CD4-positive, alpha-beta T cell treated with Interleukin-10 for 1 hour (primary cell): ENCODE measurements around the gene VIPR2.
"Not testable (repeated sequence)": the region's sequence is repeated elsewhere in the genome, so short reads cannot be mapped to it uniquely, and the experiment has no call there.

Experiments used
- DNase-seq: peaks from one replicate; pipeline ENCODE4 v3.0.0-alpha.2; 2020

Gene VIPR2

DNA sequence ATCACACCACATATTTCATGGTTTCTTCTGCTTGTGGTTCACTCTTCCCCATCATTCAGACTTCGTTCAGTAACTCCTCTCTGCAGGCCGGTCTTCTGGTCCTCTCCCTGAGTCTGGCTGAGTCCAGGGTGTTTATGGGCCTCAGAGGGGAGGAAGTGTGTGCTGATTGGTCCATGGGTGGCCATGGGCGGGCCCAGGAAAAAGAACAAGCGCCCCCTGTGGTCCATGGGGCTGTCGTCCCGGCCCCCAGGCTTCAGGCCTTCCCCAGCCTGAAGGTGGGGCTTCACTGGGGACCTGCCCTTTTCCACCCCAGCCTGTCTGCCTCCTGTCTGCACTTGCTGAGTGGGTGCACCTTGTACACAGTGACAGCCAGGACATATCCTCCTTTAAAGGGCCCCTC lies 123.7 kb downstream of the VIPR2 start:
- no peak for DNase-seq

DNA sequence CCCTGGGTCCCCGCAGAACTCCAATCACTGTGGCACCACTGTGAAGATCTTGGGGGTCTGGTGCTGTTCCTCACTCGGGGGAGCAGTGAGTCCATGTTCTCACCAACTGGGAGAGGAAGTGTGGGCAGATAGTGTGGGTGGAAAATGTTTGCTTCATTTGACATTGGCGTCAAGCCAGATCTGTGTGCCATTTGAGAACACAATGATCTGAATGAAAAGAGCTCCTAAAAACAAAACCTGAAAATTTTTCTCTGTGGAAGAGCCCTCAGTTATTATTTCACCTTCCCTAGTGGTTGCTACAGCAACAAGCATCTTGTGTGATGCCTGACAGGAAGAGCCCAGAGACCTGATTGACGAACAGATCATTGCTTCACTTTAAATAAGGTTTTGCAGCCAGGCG lies 125.6 kb downstream of the VIPR2 start:
- DNase-seq, result no peak

DNA sequence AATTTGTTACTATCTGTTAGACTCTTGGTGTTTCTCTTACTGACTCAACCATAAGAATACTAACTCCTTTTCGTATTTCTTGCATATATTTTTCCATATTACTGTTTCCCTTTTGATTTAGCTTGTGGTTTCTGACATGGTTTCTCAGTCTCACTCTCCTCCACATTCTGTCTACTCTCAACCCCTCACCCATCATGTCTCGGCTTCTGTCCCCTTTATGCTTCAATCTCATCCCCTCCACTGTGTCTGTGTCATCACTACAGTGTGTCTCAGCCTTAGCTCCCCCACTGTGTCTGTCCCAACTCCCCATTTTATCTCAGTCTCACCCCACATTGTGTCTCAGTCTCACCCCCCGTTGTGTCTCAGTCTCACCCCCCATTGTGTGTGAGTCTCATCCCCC lies 126.9 kb downstream of the VIPR2 start:
- DNase-seq, result no peak

DNA sequence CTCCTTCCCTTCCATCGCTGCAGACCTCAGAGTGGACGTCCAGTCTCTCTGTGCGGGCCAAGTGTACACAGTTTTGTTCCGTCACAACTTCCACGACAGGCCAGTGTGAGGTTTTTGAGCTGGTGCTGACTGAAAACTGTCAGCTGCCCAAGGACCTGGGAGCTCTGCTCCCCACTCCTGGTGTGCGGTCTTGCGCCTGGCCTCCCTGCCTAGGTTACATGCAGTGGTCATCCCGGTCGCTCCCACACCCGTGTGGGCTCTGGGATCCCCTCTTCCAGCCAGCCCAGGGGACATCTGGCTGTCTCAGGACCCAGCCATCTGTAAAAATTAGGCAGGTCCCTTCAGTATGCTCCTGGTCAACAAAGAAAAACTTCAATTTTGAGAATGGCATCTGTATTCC lies 127.5 kb downstream of the VIPR2 start:
- DNase-seq, result no peak

DNA sequence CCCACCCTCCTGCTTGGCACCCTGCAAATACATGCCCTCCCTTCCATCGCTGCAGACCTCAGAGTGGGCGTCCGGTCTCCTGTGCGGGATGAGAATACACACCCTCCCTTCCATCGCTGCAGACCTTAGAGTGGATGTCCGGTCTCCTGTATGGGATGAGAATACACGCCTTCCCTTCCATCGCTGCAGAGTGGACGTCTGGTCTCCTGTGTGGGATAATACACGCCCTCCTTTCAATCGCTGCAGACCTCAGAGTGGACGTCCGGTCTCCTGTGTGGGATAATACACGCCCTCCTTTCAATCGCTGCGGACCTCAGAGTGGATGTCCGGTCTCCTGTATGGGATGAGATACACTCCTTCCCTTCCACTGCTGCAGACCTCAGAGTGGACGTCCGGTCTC lies 128.1 kb downstream of the VIPR2 start:
- no peak for DNase-seq

DNA sequence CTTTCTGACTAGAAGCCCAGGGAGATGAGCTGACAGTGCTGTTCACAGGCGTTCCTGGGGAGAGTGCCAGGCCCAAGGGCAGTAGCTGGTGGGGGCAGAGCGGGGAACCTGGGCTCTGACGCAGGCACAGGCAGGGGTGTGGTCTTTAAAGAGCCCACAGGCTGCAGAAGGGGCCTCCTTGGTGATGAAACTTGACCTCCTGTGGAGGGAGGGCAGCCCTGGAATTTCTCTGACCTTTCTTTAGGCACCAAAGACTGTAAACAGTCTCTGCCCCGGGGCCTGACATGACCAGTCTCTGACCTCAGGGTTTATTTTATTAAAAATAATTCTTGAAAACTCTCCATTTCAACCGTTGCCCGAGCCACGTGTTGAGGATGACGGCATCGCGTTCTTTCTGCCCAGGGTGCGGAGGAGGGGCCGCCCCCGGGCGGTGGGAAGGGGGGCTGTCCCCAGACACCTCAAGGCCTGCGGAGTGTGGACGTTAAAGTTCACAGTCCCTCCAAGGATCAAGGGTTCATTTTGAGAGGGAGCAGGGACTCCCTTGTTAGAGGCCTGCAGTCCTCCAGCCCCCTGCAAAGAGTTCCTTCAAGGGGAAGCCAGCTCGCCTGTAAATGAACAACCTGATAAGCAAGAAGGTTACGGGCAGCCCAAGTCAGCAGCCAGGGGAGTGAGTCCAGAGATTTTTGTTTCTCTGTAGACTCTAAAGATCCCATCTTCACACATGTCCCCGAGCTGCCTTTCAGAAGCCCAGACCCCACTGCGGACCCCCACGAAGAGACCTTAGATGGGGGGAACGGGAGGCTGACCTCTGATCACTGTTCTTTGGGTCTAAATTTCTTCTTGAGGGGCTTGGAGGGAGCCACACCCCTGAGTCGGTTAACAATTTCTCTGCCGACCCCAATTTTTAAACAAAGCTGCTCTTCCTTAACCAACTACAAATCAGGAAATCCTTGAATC lies 128.9 kb downstream of the VIPR2 start:
- DNase-seq, result no peak

DNA sequence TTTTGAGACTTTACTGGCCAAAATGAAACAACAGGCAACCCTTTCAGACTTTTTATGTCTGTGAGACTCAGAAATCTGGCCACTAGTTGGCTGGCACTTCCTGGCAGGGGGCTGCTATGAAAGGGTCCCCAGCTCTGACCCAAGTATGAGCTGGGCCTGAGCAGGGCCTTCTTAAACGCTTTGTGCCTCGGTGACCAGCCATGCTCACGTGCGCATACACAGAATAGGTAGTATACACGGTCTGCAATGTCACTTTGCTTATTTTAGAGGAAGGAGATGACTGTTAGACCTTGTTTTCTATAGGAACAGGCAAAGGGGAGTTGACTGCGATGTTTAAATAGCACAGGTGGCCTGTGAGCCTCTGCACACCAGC lies 129.6 kb downstream of the VIPR2 start:
- no peak for DNase-seq

DNA sequence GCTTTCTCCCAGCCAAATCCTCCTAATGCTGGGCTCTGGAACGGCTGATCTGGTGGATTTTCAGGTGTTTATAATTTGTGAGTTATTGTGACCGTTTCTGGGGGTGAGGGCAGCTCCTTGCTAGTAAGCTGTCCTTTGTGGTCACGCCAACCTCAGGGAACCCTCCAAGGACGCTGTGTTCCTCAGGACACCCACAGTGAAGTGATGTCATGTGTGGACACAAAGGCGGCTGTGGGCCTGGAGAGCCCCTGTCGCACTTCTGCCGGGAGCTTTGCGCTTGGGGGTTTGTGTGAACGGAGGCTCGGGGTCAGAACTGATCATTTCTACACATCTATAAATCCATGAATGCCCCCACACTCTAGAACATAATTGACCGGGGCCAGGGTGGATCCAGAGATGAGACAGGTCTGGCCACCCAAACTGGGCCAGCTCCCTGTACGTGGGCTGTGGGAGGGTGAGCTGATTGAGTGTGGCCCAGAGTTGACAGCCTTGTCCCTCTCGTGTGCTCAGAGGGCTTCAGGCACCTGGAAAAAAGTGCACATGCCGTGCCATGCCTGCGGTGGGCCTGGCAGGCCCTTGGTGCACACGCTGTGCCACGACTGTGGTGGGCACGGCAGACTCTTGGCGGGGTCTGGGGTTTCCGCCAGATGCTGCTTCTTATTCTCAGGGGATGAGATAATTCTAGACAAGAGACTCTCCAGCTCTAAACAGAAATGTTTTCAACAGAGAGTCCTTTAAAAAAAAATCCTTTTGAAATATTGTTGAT lies 130.2 kb downstream of the VIPR2 start:
- no peak for DNase-seq

DNA sequence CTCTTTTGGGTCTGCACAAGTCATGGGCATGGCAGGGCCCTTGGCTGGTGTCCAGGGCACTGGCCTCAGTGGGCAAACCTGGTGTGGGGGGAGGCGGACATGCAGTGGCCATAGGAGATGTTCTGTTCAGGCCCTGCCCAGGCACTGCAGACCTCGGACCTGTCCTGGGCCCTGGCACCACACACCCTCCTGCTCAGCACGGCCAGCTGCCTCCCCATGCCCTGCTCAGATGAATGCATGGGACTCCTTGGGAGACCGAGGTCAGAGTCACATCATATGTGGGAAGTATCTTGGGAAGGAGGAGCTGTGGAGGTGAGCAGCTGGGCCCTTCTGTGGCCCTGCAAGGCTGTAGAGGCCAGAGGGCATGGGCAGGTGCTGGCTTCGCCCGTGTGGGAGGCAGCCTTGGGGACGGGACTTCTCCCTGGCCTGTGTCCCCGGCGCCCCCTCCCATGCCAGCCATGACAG lies 130.8 kb downstream of the VIPR2 start:
- no peak for DNase-seq

DNA sequence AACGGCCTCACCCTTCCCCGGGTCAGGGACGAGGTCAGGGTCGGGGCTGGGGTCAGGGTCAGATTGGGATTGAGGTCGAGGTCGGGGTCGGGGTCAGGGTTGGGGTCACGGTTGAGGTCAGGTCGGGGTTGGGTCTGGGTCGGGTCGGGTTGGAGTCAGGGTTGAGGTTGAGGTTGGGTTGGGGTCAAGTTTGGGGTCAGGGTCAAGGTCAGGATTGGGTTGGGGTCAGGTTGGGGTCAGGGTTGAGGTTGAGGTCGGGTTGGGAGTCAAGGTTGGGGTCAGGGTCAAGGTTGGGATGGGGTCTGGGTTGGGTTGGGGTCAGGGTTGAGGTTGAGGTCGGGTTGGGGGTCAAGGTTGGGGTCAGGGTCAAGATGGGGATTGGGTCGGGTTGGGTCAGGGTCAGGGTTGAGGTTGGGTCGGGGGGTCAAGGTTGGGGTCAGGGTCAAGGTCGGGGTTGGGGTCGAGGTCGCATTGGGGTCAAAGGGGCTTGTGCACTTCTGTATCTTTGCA lies 131.4 kb downstream of the VIPR2 start:
- no peak for DNase-seq

DNA sequence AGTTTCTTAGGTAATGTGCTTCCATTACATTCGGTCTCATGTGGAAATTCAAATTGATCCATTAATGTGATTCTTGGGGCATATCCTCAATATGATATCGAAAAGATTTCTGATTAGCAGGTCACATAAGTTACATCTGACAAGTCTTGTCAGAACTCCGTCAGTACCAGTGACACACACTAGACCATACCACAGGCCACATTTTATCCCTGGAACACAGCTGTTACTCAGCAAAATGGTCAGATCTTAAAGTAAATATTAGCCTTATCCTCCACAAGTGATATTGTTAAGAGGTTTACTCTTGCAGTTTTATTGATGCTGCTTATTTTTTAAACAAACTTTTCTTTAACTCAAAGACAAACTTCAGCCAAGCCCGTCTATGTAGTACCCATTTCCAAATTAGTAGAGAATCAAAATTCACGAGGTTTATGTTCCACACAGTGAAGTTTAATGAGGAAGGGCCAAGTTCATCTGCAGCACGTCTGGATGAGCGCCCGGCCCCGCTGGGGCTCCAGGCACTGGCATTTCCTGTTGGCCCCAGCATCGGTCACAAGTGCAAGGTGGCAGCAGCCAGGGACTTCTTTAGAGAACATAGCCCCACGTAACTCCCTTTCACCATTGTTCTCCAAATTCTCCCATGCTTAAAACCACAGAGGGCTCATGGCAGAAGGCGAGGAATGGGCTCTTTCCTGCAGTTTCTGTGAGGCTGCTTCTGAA lies 132.2 kb downstream of the VIPR2 start:
- no peak for DNase-seq

DNA sequence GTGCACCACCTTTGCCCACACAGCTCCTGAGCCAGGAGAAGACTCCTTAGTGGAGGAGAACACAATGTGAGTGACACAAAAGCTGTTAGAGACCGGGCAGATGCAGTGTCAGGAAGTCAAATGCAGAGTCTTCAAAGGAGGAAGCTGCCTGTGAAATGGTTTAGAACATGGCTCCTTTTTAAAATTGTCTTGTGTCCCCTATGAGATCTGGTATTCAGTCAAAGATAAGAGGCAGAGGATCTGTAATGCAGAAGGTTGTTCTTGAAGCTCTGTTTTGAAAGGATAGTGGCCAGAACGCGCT lies 133.0 kb downstream of the VIPR2 start:
- DNase-seq, result no peak

DNA sequence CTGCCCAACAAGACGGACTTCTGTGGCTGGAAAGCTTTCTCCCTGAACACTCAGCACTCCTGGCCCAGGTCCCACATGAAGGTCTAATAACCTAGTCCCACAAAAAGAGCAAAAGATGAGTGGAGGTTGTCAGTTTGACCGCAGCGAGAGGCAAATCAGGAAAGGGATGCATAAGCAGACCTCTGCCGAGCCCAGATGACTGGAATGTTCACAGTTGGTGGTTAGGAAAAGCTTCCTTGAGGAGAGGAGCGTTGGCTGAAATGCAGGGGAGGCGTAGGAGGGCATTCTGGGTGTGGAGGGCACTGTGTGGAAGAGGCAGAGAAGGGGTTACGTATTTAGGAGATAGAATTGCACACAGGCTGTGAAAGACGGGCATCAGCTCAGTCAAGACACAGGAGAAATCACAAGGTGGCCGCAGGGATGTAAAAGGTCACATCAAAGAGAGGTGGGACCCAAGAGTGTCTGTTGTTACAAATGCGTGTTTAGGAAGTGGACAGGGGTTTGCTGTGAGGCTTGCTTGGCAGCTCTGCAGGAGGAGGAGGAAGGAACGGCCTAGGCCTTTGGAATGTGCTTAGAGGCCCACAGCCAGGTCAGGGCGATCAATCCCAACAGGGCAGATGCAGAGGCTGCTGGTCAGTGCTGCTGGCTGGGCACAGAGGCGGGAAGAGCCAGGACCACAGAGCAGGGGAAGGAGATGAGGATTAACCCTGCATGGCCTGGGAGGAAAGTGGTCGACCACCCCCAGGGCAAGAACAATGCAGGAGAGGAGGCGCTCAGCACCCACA lies 133.5 kb downstream of the VIPR2 start:
- DNase-seq, result no peak

DNA sequence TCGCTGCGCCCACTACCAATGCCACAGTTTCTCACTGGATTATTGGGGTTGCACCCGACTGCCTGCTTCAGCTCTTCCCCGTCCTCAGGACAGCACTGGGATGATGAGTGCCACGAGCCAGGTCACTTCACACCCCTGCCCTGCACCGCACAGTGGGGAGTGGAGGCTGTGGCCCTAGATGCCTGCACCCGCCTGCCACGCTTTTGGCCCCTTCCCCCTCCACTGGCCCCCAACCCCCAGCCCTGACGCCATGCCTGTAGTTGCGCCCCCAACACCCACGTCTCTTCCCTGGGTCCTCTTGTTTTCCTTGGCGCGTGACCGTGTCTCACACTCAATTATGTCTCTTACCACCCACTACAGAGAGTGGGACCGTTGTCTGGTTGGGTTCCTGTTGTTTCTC lies 134.3 kb downstream of the VIPR2 start:
- DNase-seq, result no peak

DNA sequence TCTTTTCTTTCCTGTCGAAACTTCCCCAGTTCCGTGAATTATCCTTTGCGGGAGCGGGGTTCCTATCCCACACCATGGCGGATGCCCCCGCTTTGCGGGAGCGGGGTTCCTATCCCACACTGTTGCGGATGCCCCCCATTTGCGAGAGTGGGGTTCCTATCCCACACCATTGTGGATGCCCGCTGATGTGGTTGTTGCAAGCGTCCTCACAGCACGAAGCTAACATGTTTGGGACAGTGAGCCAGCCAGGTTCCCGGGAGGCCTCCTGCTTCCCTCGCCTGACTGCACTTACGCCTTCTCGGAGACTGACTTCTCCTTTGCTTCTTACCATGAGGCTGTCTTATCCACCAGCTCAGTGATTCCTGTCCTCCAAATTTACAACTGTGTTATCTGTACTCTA lies 134.7 kb downstream of the VIPR2 start:
- DNase-seq, result no peak

DNA sequence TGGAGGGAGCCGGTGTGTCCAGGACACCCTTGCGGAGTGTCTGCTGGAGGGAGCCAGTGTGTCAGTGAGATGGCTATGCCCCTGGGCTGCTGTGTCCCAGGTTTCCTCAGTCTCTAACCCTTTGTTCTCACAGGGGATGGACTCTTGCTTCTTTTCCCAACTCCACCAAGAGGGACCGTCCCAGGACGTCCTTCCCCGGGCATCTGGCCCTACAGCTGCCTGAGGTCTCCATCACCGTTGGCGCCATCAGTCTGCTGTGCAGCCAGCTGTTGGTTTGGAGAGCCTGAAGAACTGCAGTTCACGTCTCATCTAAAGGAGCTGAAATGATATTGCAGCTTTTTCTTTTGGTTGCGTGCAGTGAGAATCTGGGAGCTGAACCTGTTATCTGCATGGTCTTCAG lies 136.2 kb downstream of the VIPR2 start:
- DNase-seq, result no peak

DNA sequence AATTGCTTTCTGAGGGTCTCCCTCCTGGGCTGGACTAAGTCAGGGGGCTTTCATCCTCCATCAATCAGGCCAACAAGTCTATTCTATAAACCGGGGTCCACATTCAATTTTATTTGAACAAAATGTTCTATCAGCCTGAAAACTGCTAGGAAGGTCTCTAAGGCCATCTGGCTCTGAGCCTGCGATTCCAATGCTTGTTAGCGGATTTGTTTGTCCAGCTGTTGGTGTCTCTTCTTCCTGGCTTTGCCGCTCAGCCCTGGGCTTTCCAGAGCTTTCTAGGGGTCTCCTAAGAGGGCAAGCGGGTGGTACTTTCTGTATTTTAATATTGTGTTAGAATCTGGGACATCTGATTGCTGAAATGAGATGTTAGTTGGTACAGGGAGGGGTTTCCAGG lies 136.7 kb downstream of the VIPR2 start:
- DNase-seq, result no peak

DNA sequence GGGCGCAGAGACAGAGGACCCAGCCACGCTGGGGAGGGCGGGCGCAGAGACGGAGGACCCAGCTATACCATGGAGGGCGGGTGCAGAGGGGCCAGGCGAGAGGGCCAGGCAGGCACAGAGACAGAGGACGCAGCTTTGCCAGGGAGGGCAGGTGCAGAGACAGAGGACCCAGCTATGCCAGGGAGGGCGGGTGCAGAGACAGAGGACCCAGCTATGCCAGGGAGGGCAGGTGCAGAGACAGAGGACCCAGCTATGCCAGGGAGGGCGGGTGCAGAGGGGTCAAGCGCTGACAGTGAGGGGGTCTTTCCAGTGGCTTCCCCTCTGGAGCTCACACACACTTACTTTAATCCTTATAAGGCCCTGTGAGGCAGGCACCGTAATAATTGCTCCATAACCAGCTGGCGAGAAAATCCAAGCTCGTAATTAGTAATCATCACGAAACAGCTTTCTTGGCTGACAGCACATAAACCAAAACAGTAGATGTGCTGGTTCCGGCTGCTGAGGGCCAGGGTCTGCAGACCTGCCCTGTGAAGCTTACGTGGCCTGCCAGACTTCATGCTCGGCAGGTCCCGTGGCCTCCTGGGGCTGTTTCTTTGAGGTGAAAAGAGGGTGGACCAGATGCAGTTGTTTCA lies 137.2 kb downstream of the VIPR2 start:
- no peak for DNase-seq

DNA sequence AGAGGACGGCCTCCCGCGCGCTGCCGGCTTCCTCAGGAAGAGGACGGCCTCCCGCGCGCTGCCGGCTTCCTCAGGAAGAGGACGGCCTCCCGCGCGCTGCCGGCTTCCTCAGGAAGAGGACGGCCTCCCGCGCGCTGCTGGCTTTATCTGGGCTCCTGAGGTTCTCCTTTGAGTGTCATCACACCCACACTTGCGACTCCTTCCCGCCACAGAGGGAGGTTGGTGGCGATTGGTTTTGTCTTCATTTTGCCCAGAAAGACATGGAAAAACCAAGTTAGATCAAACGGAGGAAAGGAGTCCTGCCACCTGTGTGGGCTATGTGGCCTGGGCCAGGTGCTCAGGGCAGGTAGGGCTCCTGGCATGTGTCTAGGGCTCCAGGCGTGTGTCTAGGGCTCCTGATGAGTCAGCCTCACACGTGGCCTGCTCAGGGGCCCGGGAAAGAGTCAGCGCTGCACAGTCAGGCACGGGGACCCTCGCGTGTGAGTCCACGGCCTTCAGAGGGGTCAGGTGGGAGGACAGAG lies 138.0 kb downstream of the VIPR2 start:
- no peak for DNase-seq

DNA sequence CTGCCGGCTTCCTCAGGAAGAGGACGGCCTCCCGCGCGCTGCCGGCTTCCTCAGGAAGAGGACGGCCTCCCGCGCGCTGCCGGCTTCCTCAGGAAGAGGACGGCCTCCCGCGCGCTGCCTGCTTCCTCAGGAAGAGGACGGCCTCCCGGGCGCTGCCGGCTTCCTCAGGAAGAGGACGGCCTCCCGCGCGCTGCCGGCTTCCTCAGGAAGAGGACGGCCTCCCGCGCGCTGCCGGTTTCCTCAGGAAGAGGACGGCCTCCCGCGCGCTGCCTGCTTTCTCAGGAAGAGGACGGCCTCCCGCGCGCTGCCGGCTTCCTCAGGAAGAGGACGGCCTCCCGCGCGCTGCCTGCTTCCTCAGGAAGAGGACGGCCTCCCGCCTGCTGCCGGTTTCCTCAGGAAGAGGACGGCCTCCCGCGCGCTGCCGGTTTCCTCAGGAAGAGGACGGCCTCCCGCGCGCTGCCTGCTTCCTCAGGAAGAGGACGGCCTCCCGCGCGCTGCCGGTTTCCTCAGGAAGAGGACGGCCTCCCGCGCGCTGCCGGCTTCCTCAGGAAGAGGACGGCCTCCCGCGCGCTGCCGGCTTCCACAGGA lies 138.6 kb downstream of the VIPR2 start:
- DNase-seq, result not testable (repeated sequence)

DNA sequence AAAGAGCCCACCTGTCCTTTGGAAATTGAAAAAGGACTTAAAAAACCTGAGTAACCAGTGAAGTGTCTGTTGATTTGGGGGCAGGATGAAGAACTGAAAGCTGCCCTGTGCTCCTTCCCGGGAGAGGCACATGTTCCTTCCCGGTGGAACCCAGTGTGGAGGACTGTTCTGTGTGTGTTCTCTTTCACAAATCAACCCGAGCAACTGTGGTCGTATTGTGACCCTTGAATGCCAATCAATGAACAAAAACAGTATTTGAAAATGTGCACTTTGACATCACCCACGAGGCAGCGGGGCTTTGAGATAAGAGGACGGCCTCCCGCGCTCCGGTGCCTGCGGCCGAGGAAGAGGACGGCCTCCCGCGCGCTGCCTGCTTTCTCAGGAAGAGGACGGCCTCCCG lies 139.0 kb downstream of the VIPR2 start:
- DNase-seq, result no peak

DNA sequence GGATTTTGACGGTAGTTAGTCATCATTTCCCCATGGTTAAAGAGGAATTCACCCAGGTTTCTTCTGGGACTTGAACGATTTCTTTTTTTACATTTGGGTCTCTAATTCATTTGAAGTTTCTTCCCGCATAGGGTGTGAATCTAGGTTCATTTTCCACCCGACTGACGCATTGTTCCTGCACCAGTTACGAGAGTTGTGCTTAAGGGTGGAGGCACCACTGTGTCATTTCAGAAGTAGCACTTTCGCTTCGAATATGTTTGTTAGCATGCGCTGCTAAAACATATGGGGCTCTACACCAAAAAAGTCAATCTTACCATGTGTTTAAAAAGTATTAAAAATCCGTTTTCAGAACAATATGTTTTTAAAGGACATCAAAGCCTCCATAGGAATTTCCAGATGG lies 140.3 kb downstream of the VIPR2 start:
- no peak for DNase-seq
